Right ventricle myocardium inferior (tissue), 1 donor: ENCODE measurements around the gene CSF1. TPM values are rescaled to one million over a fixed set of nuclear protein-coding genes. Genes with fewer than 3 reads are reported as not detected.

ENCODE experiments used
- ATAC-seq: fragments of 200-7000 bp; cut with Tn5 transposase; one replicate; pipeline ENCODE4 v1.9.1; 2020; ENCODE audit warnings: mild to moderate bottlenecking, moderate library complexity
- DNase-seq: peaks from one replicate; pipeline ENCODE4 v3.0.0; 2021; ENCODE audit errors: missing footprints
- intact Hi-C: fragments of 100-400 bp; cut with DNase I; formaldehyde crosslinking; loops from one replicate; pipeline ENCODE4 v1.11.0; 2022
- total RNA-seq: library from RNA; stranded (reverse); fragmentation: NEBNext Ultra II Directional; extraction: Animal tissue kit (Norgen Biotek cat#: 25700); gene quantifications from one replicate; pipeline ENCODE4 v1.2.1, GENCODE V29; 2021
- donor health status: DM: no; HTN: yes; CAD: no; lungs with severe emphysema.

Gene CSF1
- total RNA-seq, 1 donor from 2014 or later, result 19.0 TPM

- intact Hi-C loops, result loop anchor here (2.0 kb wide), 2 partner anchors 15 to 57 kb away; partner anchors contain the start of gene AHCYL1
- DNase-seq, result peak; percentile 86
- peak; percentile 73 for ATAC-seq
Measured at GRCh38 chr1:109927911-109928321, 17.3 kb downstream of the CSF1 start.

- intact Hi-C loops, result loop anchor here (2.0 kb wide), 1 partner anchor 56 kb away; the partner anchor contains the start of gene AHCYL1
- ATAC-seq (peak; percentile 56), DNase-seq (peak; percentile 84)
Measured at GRCh38 chr1:109928591-109929111, 18.0 kb downstream of the CSF1 start.

- ATAC-seq (no peak), DNase-seq (no peak)
- intact Hi-C loops, result loop anchor here (2.0 kb wide), 1 partner anchor 56 kb away; the partner anchor contains the start of gene AHCYL1
Measured at GRCh38 chr1:109929170-109929569, 18.5 kb downstream of the CSF1 start.

GRCh38 chr1:109929588-109930251 lies 19.1 kb downstream of the CSF1 start:
- intact Hi-C loops, result loop anchor here (2.0 kb wide), 1 partner anchor 55 kb away; the partner anchor contains the start of gene AHCYL1
- DNase-seq (no peak), ATAC-seq (no peak)

- intact Hi-C loops, result no loop called here
- no peak for DNase-seq
- no peak for ATAC-seq
Measured at GRCh38 chr1:109930252-109930993, 19.8 kb downstream of the CSF1 start.

GRCh38 chr1:109931189-109931731 lies 20.6 kb downstream of the CSF1 start:
- ATAC-seq (peak; percentile 70), DNase-seq (peak; percentile 89)
- intact Hi-C loops, result no loop called here

GRCh38 chr1:109931911-109932636 lies 21.4 kb downstream of the CSF1 start:
- intact Hi-C loops, result no loop called here
- DNase-seq (no peak), ATAC-seq (no peak)

GRCh38 chr1:109932679-109933078 lies 22.0 kb downstream of the CSF1 start:
- intact Hi-C loops, result no loop called here
- DNase-seq, result no peak
- no peak for ATAC-seq

GRCh38 chr1:109933856-109934711 lies 23.4 kb downstream of the CSF1 start:
- DNase-seq (no peak), ATAC-seq (no peak)

GRCh38 chr1:109935451-109935900 lies 24.8 kb downstream of the CSF1 start:
- intact Hi-C loops, result no loop called here
- ATAC-seq (no peak), DNase-seq (no peak)

More at GRCh38 chr1:109933856-109934711, 23.4 kb downstream of the CSF1 start:
- intact Hi-C loops, result no loop called here

GRCh38 chr1:109937738-109938137 lies 27.1 kb downstream of the CSF1 start:
- intact Hi-C loops, result no loop called here
- no peak for ATAC-seq
- DNase-seq, result no peak

GRCh38 chr1:109938556-109938955 lies 27.9 kb downstream of the CSF1 start:
- ATAC-seq (no peak), DNase-seq (no peak)
- intact Hi-C loops, result no loop called here

- intact Hi-C loops, result no loop called here
- no peak for DNase-seq
- ATAC-seq, result no peak
Measured at GRCh38 chr1:109942434-109942833, 31.8 kb downstream of the CSF1 start.

- no peak for DNase-seq
- ATAC-seq, result no peak
- intact Hi-C loops, result no loop called here
Measured at GRCh38 chr1:109944541-109944940, 33.9 kb downstream of the CSF1 start.

GRCh38 chr1:109946511-109946910 lies 35.9 kb downstream of the CSF1 start:
- no peak for DNase-seq
- no peak for ATAC-seq
- intact Hi-C loops, result no loop called here

- intact Hi-C loops, result no loop called here
- ATAC-seq (no peak), DNase-seq (no peak)
Measured at GRCh38 chr1:109947582-109948284, 37.1 kb downstream of the CSF1 start.

- intact Hi-C loops, result no loop called here
- no peak for DNase-seq
- no peak for ATAC-seq
Measured at GRCh38 chr1:109948285-109948630, 37.6 kb downstream of the CSF1 start.
